Muscle layer of duodenum (tissue), 2 donors: ENCODE data around the gene PGM1.
A peak's percentile ranks its signal among the peaks of the same experiment; 100 is the strongest.

Experiments
- H3K27ac ChIP-seq: one replicate; pipeline ENCODE4 v1.7.0; 2013; ENCODE audit warnings: mild to moderate bottlenecking, low read length
- H3K27me3 ChIP-seq: one replicate; pipeline ENCODE4 v1.7.0; 2013; ENCODE audit warnings: low read depth, mild to moderate bottlenecking, control low read depth, low read length
- H3K36me3 ChIP-seq, 2 donors: one replicate each; pipeline ENCODE4 v1.7.0; 2013; ENCODE audit warnings: low read length in 2 of 2, control low read depth in 1 of 2, mild to moderate bottlenecking in 1 of 2; ENCODE audit not compliant: insufficient read depth in 2 of 2, control insufficient read depth in 1 of 2
- H3K4me1 ChIP-seq, 2 donors: one replicate each; pipeline ENCODE4 v1.7.0; 2013; ENCODE audit warnings: low read length in 2 of 2, mild to moderate bottlenecking in 2 of 2, control low read depth in 1 of 2, moderate library complexity in 1 of 2; ENCODE audit not compliant: insufficient read depth in 2 of 2, control insufficient read depth in 1 of 2
- H3K4me3 ChIP-seq, 2 donors: one replicate each; pipeline ENCODE4 v1.7.0; 2013; ENCODE audit warnings: low read length in 2 of 2, low read depth in 1 of 2, mild to moderate bottlenecking in 1 of 2
- H3K9me3 ChIP-seq, 2 donors: one replicate each; pipeline ENCODE4 v1.7.0; 2013; ENCODE audit warnings: low read length in 2 of 2, control low read depth in 1 of 2, mild to moderate bottlenecking in 1 of 2; ENCODE audit not compliant: control insufficient read depth in 1 of 2
- donor health status: healthy.

PGM1 gene

DNA sequence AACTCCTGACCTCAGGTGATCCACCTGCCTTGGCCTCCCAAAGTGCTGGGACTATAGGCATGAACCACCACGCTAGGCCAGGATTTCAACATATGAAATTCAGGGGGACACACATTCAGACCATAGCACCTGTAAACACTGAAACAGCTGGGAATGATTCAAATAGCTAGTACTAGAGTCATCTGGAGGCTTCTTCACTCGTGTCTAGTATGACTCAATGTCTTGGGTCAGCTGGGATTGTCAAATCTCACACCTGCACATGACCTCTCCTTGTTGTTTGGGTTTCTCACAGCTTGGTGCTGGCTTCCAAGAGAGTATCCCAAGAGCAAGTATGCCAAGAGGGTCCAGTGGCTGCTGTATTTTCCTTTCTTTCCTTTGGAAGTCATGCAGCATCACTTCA is 75.1 kb downstream of the PGM1 start:
- Histone ChIP-seq H3K27ac (no peak overlapping the region), H3K36me3 (no peaks in the 10 kb centered on the region), H3K4me1 (no peaks in the 10 kb centered on the region), H3K9me3 (no peaks in the 10 kb centered on the region), H3K27me3 (no peaks in the 10 kb centered on the region), H3K4me3 (no peak overlapping the region)

- Histone ChIP-seq H3K9me3 (no peaks in the 10 kb centered on the region), H3K4me1 (peaks cover 0 to 2% of the 10 kb centered on the region in 2 donors), H3K27me3 (no peaks in the 10 kb centered on the region), H3K36me3 (no peaks in the 10 kb centered on the region), H3K4me3 (no peak overlapping the region), H3K27ac (no peak overlapping the region)
Measured at GRCh38 chr1:63669151-63669961, 76.1 kb downstream of the PGM1 start.

DNA sequence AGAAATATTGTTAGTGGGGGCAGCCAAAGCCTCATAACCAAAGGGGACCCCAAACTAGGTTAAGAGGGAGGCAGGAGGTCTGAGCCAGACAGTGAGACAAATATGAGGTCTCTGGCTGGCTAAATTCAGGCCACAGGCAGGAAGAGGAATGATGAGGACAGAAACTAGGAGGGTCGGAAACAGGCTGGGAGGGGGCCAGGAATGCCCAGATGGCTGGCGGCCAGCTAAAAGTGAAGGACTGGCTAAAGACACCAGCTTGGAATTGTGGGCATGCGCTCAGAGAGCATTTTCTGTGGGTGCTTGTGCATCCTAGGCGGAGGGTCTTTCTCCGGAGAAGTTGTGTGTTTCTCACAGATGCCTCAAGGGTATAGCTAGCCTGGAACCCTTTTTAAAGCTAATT is 77.0 kb downstream of the PGM1 start:
- no peaks in the 10 kb centered on the region for H3K36me3 ChIP-seq

GRCh38 chr1:63671514-63671913 is 78.3 kb downstream of the PGM1 start:
- Histone ChIP-seq H3K9me3 (no peaks in the 10 kb centered on the region), H3K36me3 (no peaks in the 10 kb centered on the region), H3K4me1 (peaks cover 6 to 15% of the 10 kb centered on the region in 2 donors), H3K27me3 (no peaks in the 10 kb centered on the region), H3K4me3 (no peak overlapping the region), H3K27ac (no peak overlapping the region)

More for the DNA sequence above, 77.0 kb downstream of the PGM1 start:
- H3K4me3 ChIP-seq, result no peak overlapping the region
- no peak overlapping the region for H3K27ac ChIP-seq
- H3K4me1 ChIP-seq, result peaks cover 5 to 10% of the 10 kb centered on the region in 2 donors
- H3K9me3 ChIP-seq, result no peaks in the 10 kb centered on the region
- no peaks in the 10 kb centered on the region for H3K27me3 ChIP-seq

- no peaks in the 10 kb centered on the region for H3K9me3 ChIP-seq
- H3K36me3 ChIP-seq, result no peaks in the 10 kb centered on the region
- no peaks in the 10 kb centered on the region for H3K27me3 ChIP-seq
- H3K4me3 ChIP-seq, result no peak overlapping the region
- peak overlapping the region; percentile 9 for H3K27ac ChIP-seq
- H3K4me1 ChIP-seq, result peaks cover 6 to 15% of the 10 kb centered on the region in 2 donors
Measured at GRCh38 chr1:63674238-63674864, 81.1 kb downstream of the PGM1 start.

DNA sequence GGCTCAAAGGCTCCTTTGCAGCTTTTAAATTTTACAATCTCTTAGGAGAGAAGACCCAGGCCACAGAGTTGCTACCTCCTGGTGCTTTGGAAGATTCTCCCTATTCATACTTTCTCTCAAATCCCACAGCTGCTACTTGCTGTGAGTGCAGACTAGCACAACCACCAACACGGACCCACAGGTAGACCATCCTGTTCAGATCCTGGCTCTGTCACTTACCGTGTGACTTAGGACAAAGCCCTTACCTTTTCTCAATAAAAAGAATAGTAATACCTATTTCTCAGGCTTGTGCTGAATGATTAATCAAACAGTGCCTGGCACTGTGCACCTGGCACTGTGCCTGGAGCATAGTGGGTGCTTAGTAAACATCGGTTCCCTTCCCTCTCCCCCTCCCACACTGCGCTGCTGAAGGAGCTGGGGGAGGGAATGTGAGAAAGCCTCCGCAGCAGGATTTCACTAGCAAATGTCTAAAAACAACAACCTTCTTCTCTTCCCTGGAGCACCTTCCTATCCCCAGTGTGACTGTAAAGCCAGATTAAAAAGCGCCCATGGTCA is 81.7 kb downstream of the PGM1 start:
- Histone ChIP-seq H3K27me3 (no peaks in the 10 kb centered on the region), H3K4me1 (peaks cover 6 to 15% of the 10 kb centered on the region in 2 donors), H3K4me3 (no peak overlapping the region), H3K27ac (peak overlapping the region; percentile 9), H3K36me3 (no peaks in the 10 kb centered on the region), H3K9me3 (no peaks in the 10 kb centered on the region)

DNA sequence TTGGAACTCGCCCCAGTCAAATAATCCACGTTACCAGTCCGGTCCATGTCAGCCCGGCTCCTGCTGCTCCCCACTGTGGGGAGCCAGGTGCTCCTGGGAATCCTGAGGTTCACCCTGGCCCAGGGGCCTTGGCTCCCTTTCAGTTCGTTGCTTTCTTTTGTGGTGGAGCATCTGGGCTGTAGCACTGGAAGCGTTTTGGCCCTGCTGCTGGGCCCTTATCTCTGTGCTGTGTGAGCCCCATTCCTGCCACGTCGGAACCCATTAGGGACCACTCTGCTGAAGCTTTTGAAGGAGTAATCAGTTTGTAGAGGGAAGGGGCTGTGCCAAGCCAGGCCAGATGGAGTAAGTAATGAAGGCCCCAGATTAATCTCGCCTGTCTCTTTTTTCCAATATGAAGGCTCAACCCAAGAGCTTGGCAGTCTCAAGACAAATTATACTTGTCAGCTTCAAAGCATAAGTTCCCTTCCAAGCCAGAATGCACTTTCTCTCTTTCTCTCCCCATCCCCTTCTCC is 82.3 kb downstream of the PGM1 start:
- Histone ChIP-seq H3K36me3 (no peaks in the 10 kb centered on the region), H3K9me3 (no peaks in the 10 kb centered on the region), H3K27ac (no peak overlapping the region), H3K27me3 (no peaks in the 10 kb centered on the region), H3K4me1 (peaks cover 6 to 15% of the 10 kb centered on the region in 2 donors), H3K4me3 (no peak overlapping the region)

DNA sequence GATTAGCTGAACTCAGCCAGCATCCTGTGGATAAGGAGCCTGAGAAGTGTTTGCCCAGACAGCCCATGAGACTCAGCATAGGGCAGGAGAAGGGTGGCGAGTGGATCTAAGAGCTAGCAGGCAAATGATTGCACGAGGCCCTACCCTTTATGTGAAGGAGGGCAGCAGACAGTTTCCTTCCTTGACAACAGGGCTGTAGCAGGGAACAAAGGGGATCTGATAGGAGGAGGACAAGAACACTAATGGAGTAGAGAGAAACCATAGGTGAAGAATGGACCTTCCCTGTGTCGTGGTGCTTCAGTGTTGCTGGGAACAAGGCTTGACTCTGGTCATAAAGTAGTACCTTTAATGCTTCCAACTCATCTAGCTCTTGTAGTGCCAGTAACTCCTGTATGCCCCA is 84.3 kb downstream of the PGM1 start:
- no peaks in the 10 kb centered on the region for H3K27me3 ChIP-seq
- H3K27ac ChIP-seq, result no peak overlapping the region
- no peaks in the 10 kb centered on the region for H3K9me3 ChIP-seq
- H3K4me3 ChIP-seq, result no peak overlapping the region
- H3K4me1 ChIP-seq, result peaks cover 6 to 15% of the 10 kb centered on the region in 2 donors
- no peaks in the 10 kb centered on the region for H3K36me3 ChIP-seq

DNA sequence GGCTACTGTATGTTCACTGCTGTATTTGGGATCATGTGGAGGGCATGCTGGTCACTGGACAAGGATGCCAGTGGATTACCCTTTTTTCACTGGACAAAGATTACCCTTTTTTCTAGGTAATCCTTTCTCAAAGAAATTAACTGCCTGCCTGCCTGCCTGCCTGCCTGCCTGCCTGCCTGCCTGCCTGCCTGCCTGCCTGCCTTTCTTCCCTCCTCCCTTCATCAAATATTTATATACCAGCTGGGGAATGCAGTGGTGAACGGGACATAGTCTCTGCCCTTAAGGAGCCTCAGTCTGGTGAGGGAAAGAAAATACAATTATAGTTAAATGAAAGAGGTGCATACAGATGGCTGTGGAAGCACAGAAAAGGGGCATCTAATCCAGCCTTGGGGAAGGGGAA is 85.0 kb downstream of the PGM1 start:
- H3K4me1 ChIP-seq, result peaks cover 6 to 15% of the 10 kb centered on the region in 2 donors
- H3K4me3 ChIP-seq, result no peak overlapping the region
- no peaks in the 10 kb centered on the region for H3K27me3 ChIP-seq
- H3K36me3 ChIP-seq, result no peaks in the 10 kb centered on the region
- H3K27ac ChIP-seq, result no peak overlapping the region
- H3K9me3 ChIP-seq, result no peaks in the 10 kb centered on the region

GRCh38 chr1:63679076-63679475 is 85.9 kb downstream of the PGM1 start:
- Histone ChIP-seq H3K9me3 (no peaks in the 10 kb centered on the region), H3K4me1 (peaks cover 6 to 15% of the 10 kb centered on the region in 2 donors), H3K4me3 (no peak overlapping the region), H3K27me3 (no peaks in the 10 kb centered on the region), H3K27ac (no peak overlapping the region), H3K36me3 (no peaks in the 10 kb centered on the region)

DNA sequence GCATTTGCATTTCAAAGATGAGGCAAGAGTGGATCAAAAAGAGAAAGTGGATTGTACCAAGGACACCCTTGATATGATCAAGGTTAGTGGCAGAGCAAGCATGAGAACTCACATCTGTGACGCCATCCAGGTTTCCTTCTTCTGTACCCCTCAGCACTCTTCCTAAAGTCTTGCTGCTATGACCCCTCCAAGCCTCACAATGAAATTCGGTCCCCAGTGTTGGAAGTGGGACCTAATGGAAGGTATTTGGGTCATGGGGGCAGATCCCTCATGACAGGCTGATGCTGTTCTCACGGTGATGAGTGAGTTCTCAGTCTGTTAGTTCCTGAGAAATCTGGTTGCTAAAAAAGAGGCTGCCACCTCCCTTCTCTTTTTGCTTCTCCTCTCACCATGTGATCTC is 86.4 kb downstream of the PGM1 start:
- H3K27ac ChIP-seq, result no peak overlapping the region
- H3K27me3 ChIP-seq, result no peaks in the 10 kb centered on the region
- H3K36me3 ChIP-seq, result no peaks in the 10 kb centered on the region
- peaks cover 6 to 10% of the 10 kb centered on the region in 2 donors for H3K4me1 ChIP-seq
- no peaks in the 10 kb centered on the region for H3K9me3 ChIP-seq
- no peak overlapping the region for H3K4me3 ChIP-seq
